ENCODE results near the gene CFL1.

The CFL1 gene

GRCh38 chr11:65853246-65853979 lies 4.6 kb downstream of the CFL1 start:
- CTCF ChIA-PET, result no interaction called here
- POLR2A ChIA-PET, result interaction anchor here (2.1 kb wide), 1 partner anchor 36 kb away, joined by 14 read pairs; the partner anchor contains the start of genes CCDC85B and FIBP
- TF ChIP-seq CTBP1 (IDR thresholded peaks at IDR 0.05; ENCODE audit: borderline replicate concordance) (no peak), LEF1 (IDR thresholded peaks at IDR 0.05; ENCODE audit: borderline replicate concordance) (no peak), PKNOX1 (IDR thresholded peaks at IDR 0.05) (no peak), ARNT (IDR thresholded peaks at IDR 0.05) (no peak), SP1 (IDR thresholded peaks at IDR 0.05) (no peak), SUZ12 (IDR thresholded peaks at IDR 0.05) (no peak), L3MBTL2 (conservative IDR thresholded peaks at IDR 0.05) (no peak)

GRCh38 chr11:65852508-65853245 lies 5.3 kb downstream of the CFL1 start:
- ChIA-PET POLR2A (interaction anchor here (2.1 to 7.1 kb wide), 2 partner anchors 7 to 36 kb away, joined by 14 to 44 read pairs; partner anchors contain the start of genes CCDC85B, FIBP and MUS81), CTCF (interaction anchor here (0.7 kb wide), 1 partner anchor 14 kb away, joined by 5 read pairs; no protein-coding TSS in a partner anchor)
- TF ChIP-seq ELF4 (IDR thresholded peaks at IDR 0.05) (no peak), ZNF384 (IDR thresholded peaks at IDR 0.05) (no peak), ARNT (IDR thresholded peaks at IDR 0.05) (no peak), LEF1 (IDR thresholded peaks at IDR 0.05; ENCODE audit: borderline replicate concordance) (no peak), SP1 (IDR thresholded peaks at IDR 0.05) (no peak), FOXK2 (IDR thresholded peaks at IDR 0.05) (no peak), HDGF (IDR thresholded peaks at IDR 0.05; ENCODE audit: borderline replicate concordance) (no peak), PKNOX1 (IDR thresholded peaks at IDR 0.05) (no peak), FOXA1 (IDR thresholded peaks at IDR 0.05) (no peak)
- no peak for DNase-seq (ENCODE audit: extremely low spot score)

More at GRCh38 chr11:65853246-65853979, 4.6 kb downstream of the CFL1 start:
- DNase-seq (ENCODE audit: extremely low spot score), result no peak

- TF ChIP-seq ZNF384 (IDR thresholded peaks at IDR 0.05), result no peak
- no peak for TF ChIP-seq NFRKB (IDR thresholded peaks at IDR 0.05)
- no peak for TF ChIP-seq TARDBP (IDR thresholded peaks at IDR 0.05)
- TF ChIP-seq CTBP1 (IDR thresholded peaks at IDR 0.05; ENCODE audit: borderline replicate concordance), result no peak
- no peak for TF ChIP-seq ARNT (IDR thresholded peaks at IDR 0.05)
- no peak for TF ChIP-seq BHLHE40 (IDR thresholded peaks at IDR 0.05; ENCODE audit: borderline replicate concordance)
- TF ChIP-seq HDGF (IDR thresholded peaks at IDR 0.05; ENCODE audit: borderline replicate concordance), result no peak
- TF ChIP-seq LEF1 (IDR thresholded peaks at IDR 0.05; ENCODE audit: borderline replicate concordance), result no peak
- TF ChIP-seq FOXM1 (IDR thresholded peaks at IDR 0.05; ENCODE audit: borderline replicate concordance), result no peak
- TF ChIP-seq FOXA1 (IDR thresholded peaks at IDR 0.05), result no peak
- no peak for TF ChIP-seq SUZ12 (IDR thresholded peaks at IDR 0.05)
- no peak for TF ChIP-seq FOXK2 (IDR thresholded peaks at IDR 0.05)
- no peak for TF ChIP-seq L3MBTL2 (conservative IDR thresholded peaks at IDR 0.05)
- TF ChIP-seq PKNOX1 (IDR thresholded peaks at IDR 0.05), result no peak
- no peak for TF ChIP-seq ELF4 (IDR thresholded peaks at IDR 0.05)
- ChIA-PET POLR2A (interaction anchor here (2.1 to 7.1 kb wide), 3 partner anchors 8 to 37 kb away, joined by 6 to 44 read pairs (median 14); partner anchors contain the start of genes CCDC85B, FIBP and MUS81), CTCF (interaction anchor here (0.6 to 3.4 kb wide), 4 partner anchors 8 to 146 kb away, joined by 3 to 19 read pairs (median 4); partner anchors contain the start of gene MUS81)
- no peak for DNase-seq (ENCODE audit: extremely low spot score)
Observed at GRCh38 chr11:65851811-65852507, 6.0 kb downstream of the CFL1 start.

- DNase-seq (ENCODE audit: extremely low spot score), result peak; percentile 55
- CTCF ChIA-PET, result interaction anchor here (1.0 to 3.4 kb wide), 2 partner anchors 9 kb away, joined by 3 to 19 read pairs; partner anchors contain the start of gene MUS81
- TF ChIP-seq CTBP1 (IDR thresholded peaks at IDR 0.05; ENCODE audit: borderline replicate concordance), result no peak
- POLR2A ChIA-PET, result interaction anchor here (0.6 to 7.1 kb wide), 3 partner anchors 9 to 133 kb away, joined by 3 to 44 read pairs (median 6); partner anchors contain the start of genes FIBP and MUS81
Observed at GRCh38 chr11:65851083-65851579, 6.8 kb downstream of the CFL1 start.

GRCh38 chr11:65850217-65851082 lies 7.5 kb downstream of the CFL1 start:
- ChIA-PET POLR2A (interaction anchor here (0.6 to 7.1 kb wide), 4 partner anchors 10 to 139 kb away, joined by 3 to 44 read pairs (median 6); partner anchors contain the start of genes FIBP, KAT5 and MUS81), CTCF (interaction anchor here (1.1 to 3.4 kb wide), 2 partner anchors 10 to 34 kb away, joined by 3 to 19 read pairs; partner anchors contain the start of gene MUS81)
- no peak for DNase-seq (ENCODE audit: extremely low spot score)
- TF ChIP-seq BHLHE40 (IDR thresholded peaks at IDR 0.05; ENCODE audit: borderline replicate concordance) (no peak), L3MBTL2 (conservative IDR thresholded peaks at IDR 0.05) (no peak), HDGF (IDR thresholded peaks at IDR 0.05; ENCODE audit: borderline replicate concordance) (no peak), NFRKB (IDR thresholded peaks at IDR 0.05) (no peak), SUZ12 (IDR thresholded peaks at IDR 0.05) (no peak), LEF1 (IDR thresholded peaks at IDR 0.05; ENCODE audit: borderline replicate concordance) (no peak)

Measured in HEK293T (cell line).